BJ (cell line): ENCODE data around the gene PLEKHA1. TPM values are rescaled to one million over a fixed set of nuclear protein-coding genes. Genes with fewer than 3 reads are reported as not detected.

Source experiments
- CTCF ChIA-PET: fragments of 350-600 bp; formaldehyde crosslinking; extraction: SDS; loops from one replicate; lab custom pipeline; 2021; ENCODE audit warnings: antibody characterized with exemption, inconsistent platforms; lab: Yijun Ruan, JAX
- POLR2A ChIA-PET: fragments of 300-600 bp; sonication (Branson Sonifier 250); formaldehyde crosslinking; extraction: SDS; loops from one replicate; lab custom pipeline; 2021; ENCODE audit warnings: antibody characterized with exemption; lab: Charles Lee
- DNase-seq: peaks from one replicate; pipeline ENCODE4 v3.0.0-alpha.2; 2011; ENCODE audit warnings: low read depth
- H3K27me3 ChIP-seq: 2 replicates; pipeline ENCODE4 v1.6.0; 2011; ENCODE audit warnings: low read length; ENCODE audit not compliant: control insufficient read depth, insufficient read depth
- H3K36me3 ChIP-seq: 2 replicates; pipeline ENCODE4 v1.5.1; 2011; ENCODE audit warnings: low read length; ENCODE audit not compliant: control insufficient read depth, insufficient read depth
- H3K4me3 ChIP-seq: 2 replicates; pipeline ENCODE4 v1.5.1; 2011; ENCODE audit warnings: low read depth, mild to moderate bottlenecking, control low read depth, low read length
- polyA plus RNA-seq: library from polyadenylated mRNA; depleted of rRNA; stranded (reverse); fragments of >200 nt; gene quantifications from 2 replicates; pipeline ENCODE4 v1.2.3, GENCODE V29; 2011
- TF ChIP-seq, protein P1 (sequence below): IDR thresholded peaks from 2 replicates; pipeline ENCODE4 v1.5.1; 2011; ENCODE audit warnings: low read depth, mild to moderate bottlenecking, control low read depth, inconsistent platforms, low read length, moderate library complexity; ENCODE audit not compliant: insufficient read depth

The PLEKHA1 gene
- polyA plus RNA-seq, 1 experiment = 18.6 TPM

DNA sequence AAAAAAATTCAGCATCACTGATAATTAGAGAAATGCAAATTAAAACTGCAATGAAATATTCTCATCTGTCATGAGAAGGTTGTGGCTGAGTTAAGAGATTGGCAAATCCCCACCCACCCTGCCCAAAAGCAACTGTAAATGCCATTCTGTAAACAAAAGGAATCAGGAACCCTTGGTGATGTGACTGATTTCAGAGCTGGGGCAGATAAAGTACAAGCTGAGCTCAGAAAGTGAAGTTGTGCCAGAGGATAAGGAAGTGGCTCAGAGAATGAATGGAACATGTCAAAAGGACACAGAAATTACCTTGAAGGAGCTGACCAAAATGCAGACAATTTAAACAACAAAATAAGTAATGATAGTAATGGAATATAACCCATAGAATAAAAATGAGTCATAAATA lies 47.2 kb downstream of the PLEKHA1 start:
- ChIA-PET POLR2A (interaction anchor here (0.5 kb wide), 1 partner anchor 44 kb away, joined by 5 read pairs; no protein-coding TSS in a partner anchor), CTCF (interaction anchor here (1.6 to 1.7 kb wide), 2 partner anchors 13 to 79 kb away, joined by 7 to 9 read pairs; no protein-coding TSS in a partner anchor)
- Histone ChIP-seq H3K36me3 (no peaks in the 10 kb centered on the region), H3K27me3 (no peaks in the 10 kb centered on the region), H3K4me3 (no peak overlapping the region)
- no peak for DNase-seq
- TF ChIP-seq, protein P1, sequence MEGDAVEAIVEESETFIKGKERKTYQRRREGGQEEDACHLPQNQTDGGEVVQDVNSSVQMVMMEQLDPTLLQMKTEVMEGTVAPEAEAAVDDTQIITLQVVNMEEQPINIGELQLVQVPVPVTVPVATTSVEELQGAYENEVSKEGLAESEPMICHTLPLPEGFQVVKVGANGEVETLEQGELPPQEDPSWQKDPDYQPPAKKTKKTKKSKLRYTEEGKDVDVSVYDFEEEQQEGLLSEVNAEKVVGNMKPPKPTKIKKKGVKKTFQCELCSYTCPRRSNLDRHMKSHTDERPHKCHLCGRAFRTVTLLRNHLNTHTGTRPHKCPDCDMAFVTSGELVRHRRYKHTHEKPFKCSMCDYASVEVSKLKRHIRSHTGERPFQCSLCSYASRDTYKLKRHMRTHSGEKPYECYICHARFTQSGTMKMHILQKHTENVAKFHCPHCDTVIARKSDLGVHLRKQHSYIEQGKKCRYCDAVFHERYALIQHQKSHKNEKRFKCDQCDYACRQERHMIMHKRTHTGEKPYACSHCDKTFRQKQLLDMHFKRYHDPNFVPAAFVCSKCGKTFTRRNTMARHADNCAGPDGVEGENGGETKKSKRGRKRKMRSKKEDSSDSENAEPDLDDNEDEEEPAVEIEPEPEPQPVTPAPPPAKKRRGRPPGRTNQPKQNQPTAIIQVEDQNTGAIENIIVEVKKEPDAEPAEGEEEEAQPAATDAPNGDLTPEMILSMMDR = no peak

DNA sequence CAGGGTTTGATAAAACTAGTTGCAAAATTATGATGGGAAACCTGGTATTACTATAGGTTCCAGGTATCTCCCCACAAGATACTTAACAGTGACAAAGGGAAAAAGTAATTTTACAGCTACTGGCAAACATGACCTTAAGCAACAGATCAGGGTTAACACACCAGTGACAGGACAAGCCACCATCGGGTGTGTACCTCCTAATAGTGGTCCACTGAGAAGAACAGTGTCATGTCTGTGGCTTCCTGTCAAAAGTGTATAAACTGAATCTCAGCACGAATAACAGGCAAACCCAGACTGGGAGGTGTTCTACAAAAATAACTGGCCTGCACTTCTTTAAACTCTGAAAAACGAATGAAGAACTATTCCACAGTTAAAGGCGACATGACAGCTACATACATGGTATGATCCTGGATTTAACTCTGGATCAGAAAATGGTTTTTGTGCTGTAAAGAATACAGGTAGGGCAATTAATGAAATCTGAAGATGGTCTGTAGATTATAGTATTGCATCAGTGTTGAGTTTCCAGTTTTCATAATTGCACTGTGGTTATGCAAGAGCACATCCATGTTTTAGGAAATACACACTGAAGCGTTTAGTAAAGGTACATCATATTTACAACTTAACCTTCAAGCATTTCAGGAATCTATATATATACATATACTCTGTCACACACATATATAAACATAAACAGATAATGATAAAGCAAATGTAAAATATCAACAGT lies 47.9 kb downstream of the PLEKHA1 start:
- DNase-seq = no peak
- POLR2A ChIA-PET = no interaction called here
- no peaks in the 10 kb centered on the region for H3K36me3 ChIP-seq
- CTCF ChIA-PET = interaction anchor here (1.6 to 1.7 kb wide), 2 partner anchors 13 to 80 kb away, joined by 7 to 9 read pairs; no protein-coding TSS in a partner anchor
- TF ChIP-seq, protein P1 = no peak
- no peaks in the 10 kb centered on the region for H3K27me3 ChIP-seq
- H3K4me3 ChIP-seq = no peak overlapping the region

DNA sequence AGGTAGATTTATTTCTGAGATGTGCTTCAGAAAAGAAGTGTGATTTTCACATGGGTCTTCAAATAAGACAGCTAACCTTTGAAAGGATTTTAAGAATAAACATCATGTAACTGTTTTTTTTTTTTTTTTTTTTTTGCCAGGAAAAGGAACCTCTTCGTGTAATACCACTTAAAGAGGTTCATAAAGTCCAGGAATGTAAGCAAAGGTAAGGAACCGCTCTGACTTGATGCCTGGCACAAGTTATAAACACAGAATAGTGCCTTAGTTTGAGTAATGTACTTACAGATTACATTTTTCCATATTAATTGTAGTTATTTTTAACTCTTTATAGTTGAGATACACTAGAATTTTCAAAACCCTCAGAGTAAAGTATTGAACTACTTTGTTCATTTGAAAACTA lies 49.6 kb downstream of the PLEKHA1 start:
- CTCF ChIA-PET = interaction anchor here (0.7 to 1.9 kb wide), 5 partner anchors 10 to 141 kb away, joined by 3 to 8 read pairs (median 4); no protein-coding TSS in a partner anchor
- POLR2A ChIA-PET = no interaction called here

DNA sequence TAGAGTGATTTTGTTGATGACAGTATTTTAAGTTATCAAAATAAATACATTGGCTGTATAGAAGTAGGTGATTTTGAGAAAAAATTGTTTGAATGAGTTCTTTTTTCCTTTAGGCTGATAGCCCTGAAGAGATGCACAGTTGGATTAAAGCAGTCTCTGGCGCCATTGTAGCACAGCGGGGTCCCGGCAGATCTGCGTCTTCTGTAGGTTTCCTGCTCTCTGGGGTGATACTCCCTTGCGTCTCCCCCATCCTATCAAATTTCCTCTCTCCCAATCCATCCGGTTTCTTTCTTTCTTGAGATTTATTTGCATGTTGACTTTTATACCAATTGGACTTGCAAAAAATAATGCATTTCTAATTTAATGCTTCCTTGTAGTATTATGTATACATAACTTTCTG lies 52.3 kb downstream of the PLEKHA1 start:
- DNase-seq = no peak
- Histone ChIP-seq H3K36me3 (peaks cover 2% of the 10 kb centered on the region; the same call in 1 of the 2 replicates), H3K4me3 (no peak overlapping the region), H3K27me3 (no peaks in the 10 kb centered on the region)
- ChIA-PET CTCF (interaction anchor here (1.1 to 1.7 kb wide), 2 partner anchors 128 to 134 kb away, joined by 3 to 5 read pairs; no protein-coding TSS in a partner anchor), POLR2A (no interaction called here)
- TF ChIP-seq, protein P1 = no peak

More for the DNA sequence above, 49.6 kb downstream of the PLEKHA1 start:
- H3K4me3 ChIP-seq = no peak overlapping the region
- DNase-seq = no peak
- TF ChIP-seq, protein P1 = no peak
- H3K36me3 ChIP-seq = no peaks in the 10 kb centered on the region
- no peaks in the 10 kb centered on the region for H3K27me3 ChIP-seq

DNA sequence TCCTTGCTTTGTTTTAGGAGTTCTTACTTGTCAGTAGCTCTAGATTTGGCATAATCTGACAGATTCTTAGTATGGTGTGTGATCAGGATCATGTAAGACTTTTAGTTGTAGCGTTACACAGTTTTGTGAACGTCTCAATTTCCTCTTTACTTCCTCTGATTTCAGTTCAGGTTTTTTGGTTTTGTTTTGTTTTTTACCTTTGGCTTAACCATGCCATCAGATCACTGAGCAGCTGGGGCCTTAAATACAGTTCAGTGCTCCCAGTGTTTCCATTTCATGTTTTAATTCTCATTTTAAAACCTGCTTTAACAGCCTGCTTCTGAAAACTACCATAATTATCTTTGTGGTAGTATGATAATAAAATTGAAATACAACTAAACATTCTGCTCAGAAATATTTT lies 52.8 kb downstream of the PLEKHA1 start:
- TF ChIP-seq, protein P1 = no peak
- H3K4me3 ChIP-seq = no peak overlapping the region
- ChIA-PET POLR2A (no interaction called here), CTCF (interaction anchor here (1.1 to 1.7 kb wide), 2 partner anchors 128 to 134 kb away, joined by 3 to 5 read pairs; no protein-coding TSS in a partner anchor)
- DNase-seq = no peak
- H3K27me3 ChIP-seq = no peaks in the 10 kb centered on the region
- H3K36me3 ChIP-seq = peaks cover 2% of the 10 kb centered on the region; the same call in 1 of the 2 replicates
